HT1080 (cell line): Measurements from ENCODE around the gene MRPL51. TPM values are rescaled to one million over a fixed set of nuclear protein-coding genes. Genes with fewer than 3 reads are reported as not detected.
"Not testable (repeated sequence)": the region's sequence is repeated elsewhere in the genome, so short reads cannot be mapped to it uniquely, and the experiment has no call there.

Experiments
- DNase-seq: peaks from one replicate; pipeline ENCODE4 v3.0.0-alpha.2; 2015; ENCODE audit warnings: low read depth
- total RNA-seq: library from RNA; depleted of rRNA; stranded (reverse); fragments of >200 nt; shearing (Covaris generic); gene quantifications from 2 replicates; pipeline ENCODE4 v1.2.3, GENCODE V29; 2014

MRPL51 gene
- total RNA-seq, 1 experiment from 2014 or later: 241 TPM

DNA sequence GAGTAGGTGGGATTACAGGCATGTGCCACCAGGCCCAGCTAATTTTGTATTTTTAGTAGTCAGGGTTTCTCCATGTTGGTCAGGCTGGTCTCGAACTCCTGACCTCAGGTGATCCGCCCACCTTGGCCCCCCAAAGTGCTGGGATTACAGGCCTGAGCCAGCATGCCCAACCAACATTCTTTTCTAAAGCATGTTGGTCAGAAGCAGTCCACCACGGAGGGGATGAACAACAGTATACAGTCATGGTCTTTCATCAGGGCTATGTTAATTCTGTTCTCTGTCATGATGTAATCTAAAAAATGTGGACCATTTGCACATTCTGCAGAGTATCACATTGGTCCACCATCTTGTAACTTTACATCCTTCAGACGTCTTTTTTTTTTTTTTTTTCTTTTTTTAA, 3.6 kb downstream of the MRPL51 start:
- no peak for DNase-seq

DNA sequence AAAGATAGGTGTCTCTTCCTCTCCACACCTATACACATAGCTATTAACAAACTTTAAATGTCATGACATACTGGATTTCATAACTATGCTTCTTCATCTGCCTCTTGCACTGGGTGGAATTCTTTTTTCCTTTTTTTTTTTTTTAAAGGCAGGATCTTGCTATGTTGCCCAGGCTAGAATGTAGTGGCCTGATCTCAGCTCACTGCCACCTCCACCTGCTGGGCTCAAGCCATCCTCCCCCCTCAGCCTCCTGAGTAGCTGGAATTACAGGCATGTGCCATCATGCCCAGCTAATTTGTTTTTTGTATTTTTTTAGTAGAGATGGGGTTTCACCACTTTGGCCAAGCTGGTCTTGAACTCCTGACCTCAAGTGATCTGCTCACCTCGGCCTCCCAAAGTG, 4.8 kb downstream of the MRPL51 start:
- DNase-seq: no peak

DNA sequence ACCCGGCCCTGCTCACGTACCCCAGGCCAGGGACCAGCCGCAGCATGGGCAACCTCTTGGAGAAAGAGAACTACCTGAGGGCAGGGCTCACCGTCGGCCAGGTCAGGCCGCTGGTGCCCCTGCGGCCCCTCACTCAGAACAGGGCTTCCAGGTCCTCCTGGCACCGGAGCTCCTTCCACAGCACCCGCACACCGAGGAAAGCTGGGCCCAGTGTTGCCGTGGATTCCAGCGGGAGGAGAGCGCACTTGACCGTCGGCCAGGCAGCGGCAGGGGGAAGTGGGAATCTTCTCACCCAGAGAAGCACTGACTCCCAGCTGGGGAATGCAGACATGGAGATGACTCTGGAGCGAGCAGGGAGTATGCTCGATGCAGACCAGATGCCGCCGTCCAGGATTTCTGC, 14.6 kb downstream of the MRPL51 start:
- no peak for DNase-seq

DNA sequence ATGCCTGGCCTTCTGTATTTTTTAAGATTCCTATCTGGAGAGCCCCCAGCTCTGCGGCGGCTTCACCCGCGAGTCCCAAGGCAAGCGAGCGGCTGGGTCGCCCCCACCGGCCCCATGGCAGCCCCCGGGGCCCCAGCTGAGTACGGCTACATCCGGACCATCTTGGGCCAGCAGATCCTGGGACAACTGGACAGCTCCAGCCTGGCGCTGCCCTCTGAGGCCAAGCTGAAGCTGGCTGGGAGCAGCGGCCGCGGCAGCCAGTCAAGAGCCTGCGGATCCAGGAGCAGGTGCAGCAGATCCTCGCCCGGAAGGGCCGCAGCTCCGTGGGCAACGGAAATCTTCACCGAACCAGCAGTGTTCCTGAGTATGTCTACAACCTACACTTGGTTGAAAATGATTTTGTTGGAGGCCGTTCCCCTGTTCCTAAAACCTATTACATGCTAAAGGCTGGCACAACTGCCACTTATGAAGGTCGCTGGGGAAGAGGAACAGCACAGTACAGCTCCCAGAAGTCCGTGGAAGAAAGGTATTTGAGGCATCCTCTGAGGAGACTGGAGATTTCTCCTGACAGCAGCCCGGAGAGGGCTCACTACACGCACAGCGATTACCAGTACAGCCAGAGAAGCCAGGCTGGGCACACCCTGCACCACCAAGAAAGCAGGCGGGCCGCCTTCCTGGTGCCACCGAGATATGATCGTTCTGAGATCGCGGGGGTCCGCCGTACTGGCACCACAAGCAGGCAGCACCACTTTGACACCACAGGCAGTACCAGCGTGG, 15.3 kb downstream of the MRPL51 start:
- DNase-seq: not testable (repeated sequence)

DNA sequence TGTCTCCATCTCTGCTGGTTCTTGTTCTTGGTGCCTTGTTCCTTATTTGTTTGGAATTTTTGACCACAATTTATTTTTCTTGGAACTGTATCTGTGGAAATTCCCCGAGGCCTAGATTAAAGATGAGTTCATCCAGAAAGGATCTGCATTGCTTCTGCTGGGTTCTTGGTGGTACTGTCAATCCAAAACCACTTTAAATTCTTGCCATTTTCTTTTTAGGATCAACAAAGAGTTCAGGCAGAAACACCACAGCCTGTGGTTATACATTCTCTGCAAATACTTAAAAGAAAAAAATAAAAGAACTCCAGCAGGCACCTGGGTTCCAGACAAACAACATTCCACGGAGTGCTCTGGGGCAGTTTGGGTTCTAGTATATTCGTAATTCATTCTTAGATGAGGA, 16.6 kb downstream of the MRPL51 start:
- no peak for DNase-seq

DNA sequence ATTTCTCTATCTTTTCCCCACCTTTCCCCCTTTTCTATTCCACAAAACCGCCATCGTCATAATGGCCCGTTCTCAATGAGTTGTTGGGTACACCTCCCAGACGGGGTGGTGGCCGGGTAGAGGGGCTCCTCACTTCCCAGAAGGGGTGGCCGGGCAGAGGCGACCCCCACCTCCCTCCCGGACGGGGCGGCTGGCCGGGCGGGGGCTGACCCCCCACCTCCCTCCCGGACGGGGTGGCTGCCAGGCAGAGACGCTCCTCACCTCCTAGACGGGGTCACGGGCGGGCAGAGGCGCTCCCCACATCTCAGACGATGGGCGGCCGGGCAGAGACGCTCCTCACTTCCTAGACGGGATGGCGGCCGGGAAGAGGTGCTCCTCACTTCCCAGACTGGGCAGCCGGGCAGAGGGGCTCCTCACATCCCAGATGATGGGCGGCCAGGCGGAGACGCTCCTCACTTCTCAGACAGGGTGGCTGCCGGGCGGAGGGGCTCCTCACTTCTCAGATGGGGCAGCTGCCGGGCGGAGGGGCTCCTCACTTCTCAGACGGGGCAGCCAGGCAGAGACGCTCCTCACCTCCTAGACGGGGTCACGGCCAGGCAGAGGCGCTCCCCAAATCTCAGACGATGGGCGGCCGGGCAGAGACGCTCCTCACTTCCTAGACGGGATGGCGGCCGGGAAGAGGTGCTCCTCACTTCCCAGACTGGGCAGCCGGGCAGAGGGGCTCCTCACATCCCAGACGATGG, 17.7 kb downstream of the MRPL51 start:
- DNase-seq: not testable (repeated sequence)

DNA sequence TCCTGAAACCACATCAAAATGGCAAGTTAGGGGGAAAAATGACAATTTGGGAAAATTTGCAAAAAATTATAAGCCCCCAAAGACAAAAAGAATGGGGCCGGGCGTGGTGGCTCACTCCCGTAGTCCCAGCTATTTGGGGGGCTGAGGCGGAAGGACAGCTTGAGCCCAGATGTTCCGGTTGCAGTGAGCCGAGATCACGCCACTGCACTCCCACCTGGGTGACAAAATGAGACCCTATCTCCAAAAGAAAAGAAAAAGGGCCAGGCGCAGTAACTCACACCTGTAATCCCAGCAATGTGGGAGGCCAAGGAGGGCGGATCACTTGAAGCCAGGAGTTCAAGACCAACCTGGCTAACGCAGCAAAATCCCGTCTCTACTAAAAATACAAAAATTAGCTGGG, 20.6 kb downstream of the MRPL51 start:
- DNase-seq: no peak

DNA sequence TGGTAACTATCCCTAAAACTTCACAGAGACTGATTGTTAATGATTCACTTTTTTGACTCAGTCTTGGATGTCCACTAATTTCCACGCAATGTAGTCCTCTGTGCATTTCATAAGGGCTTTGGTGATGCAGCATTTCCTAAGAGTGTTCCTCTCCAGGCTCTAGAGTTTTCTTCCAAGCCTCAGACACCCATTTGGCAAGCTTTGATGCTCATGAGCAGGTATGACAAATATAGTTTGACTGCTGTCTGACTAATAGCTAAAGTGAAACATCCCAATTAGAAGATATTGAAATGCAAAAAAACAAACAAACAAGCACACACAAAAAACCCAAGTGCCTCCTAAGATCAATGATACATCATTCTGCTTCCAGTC, 21.1 kb downstream of the MRPL51 start:
- no peak for DNase-seq

DNA sequence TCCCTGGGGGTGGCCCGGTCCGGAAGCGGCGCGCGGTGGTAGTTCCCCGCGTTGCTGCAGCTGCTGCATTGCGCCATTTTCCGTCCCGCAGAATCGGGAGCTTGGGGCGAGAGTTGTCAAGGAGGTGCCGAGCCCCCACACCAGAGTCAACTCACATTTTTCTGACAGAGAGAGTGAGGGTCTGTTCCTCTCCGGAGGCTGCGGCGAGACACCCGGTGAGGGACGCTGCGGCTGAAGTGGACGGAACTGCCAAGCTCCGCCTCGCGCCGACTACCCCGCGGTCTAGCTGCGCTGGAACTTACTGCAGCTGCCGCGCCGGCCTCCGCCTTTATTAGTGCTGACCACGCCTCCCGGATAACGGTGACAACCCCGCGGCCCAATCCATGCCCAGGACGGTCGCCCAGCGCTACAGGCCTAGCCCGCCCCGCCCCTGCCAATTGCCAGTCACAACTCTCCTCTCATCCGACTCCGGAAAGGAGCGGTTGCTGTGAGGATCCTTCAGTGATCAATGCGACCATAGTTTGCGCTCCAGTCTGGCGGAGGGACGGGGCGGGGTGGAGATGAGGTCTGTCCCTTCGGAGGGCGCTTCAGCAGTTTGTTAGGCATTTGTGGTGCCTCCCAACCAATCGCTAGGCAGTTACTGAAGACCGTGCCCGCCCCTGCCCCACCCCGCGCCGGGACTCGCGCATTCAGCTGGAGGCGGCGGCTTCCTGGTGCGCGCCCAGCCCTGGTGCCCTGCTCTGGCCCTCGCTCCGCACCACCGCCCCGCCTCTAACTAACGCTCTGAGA, 22.5 kb downstream of the MRPL51 start, which contains the start of gene VAMP1:
TSS of gene VAMP1 (minus strand) at position 303 of the 789 bp plus-strand sequence. CDS start at position 157, 146 bp downstream.
- peak; percentile 98 for DNase-seq

DNA sequence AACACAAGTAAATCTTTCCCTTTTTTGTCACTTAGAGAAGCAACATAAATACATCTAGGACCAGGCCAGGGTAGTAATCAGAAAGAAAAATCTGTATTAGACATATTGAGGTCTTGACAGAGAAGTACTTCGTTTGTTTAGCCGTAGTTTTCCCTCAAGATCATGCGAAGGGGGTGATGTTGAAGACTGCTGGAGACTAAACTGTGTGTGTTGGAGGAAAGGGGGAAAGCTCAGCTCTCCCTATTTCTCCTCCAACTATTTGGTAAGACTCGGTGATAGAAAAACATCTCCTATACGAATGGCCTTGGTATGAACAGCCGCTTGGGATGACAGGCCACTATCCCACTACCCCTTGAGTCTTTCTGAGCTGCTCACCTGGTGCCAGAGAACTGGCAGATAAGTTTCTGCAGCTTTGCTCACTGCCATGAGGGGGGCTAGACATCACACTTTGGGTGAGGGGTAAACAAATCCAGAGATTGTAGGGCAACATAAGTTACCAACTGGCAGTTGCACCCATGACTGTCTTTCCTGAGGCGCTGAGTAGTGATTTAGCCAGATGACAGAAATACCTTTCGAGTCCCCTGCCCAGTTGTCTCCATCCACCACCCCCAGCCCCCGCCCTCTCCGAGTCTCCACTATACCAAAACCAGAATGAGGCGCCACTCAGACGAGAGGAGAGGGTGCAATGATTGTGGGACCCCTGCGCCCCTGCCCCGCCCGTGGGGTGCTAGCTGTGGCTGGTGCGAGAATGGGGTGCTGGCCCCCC, 23.3 kb downstream of the MRPL51 start:
- DNase-seq: no peak

DNA sequence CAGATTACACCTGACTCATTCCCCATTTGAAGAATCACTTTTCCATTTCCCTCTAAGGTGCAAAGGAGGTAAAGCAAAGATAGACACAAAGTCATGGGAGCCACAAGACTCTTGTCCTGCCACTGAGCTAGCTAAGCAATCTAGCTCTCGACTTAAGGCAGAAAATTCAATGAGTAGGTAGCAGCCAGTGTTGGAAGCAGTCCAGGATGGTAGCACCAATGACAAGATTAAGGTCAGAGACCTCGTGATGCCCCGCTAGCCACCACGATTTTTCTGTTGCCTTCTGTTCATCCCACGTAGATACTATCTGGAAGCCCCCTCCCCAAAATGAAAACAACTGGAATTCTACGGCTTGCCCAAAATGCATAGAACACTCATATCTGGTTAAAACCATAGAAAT, 24.0 kb downstream of the MRPL51 start:
- no peak for DNase-seq

DNA sequence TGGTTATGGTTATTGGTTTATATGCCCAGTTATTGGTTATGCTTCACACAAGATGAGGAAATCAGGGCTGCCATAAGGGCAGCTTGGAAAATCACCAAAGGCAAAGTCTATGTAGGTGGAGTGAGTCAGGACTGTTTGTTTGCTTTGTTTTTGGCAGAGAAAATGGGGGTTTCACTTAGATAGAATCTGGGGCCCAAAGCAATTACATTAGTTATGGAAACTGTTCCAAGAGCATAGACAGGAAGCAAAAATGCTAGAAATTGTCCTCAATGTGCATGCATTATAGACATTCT, 24.8 kb downstream of the MRPL51 start:
- DNase-seq: no peak

DNA sequence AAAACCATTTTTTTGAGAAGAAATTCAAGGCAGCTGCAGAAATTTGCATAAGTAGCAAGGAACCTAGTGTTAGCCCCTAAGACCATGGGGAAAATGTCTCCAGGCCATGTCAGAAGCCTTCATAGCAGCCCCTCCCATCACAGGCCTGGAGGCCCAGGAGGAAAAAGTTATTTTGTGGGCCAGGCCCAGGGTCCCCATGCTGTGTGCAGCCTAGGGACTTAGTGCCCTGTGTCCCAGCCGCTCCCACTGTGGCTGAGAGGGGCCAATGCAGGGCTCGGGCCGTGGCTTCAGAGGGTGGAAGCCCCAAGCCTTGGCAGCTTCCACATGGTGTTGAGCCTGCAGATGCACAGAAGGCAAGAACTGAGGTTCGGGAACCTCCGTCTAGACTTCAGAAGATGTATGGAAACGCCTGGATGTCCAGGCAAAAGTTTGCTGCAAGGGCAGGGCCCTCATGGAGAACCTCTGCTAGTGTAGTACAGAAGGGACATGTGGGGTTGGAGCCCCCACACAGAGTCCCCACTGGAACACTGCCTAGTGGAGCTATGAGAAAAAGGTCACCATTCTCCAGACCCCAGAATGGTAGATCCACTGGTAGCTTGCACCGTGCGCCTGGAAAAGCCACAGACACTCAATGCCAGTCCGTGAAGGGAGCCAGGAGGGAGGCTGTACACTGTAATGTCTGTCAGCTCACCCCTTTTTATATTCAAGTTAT, 25.3 kb downstream of the MRPL51 start:
- DNase-seq: not testable (repeated sequence)

DNA sequence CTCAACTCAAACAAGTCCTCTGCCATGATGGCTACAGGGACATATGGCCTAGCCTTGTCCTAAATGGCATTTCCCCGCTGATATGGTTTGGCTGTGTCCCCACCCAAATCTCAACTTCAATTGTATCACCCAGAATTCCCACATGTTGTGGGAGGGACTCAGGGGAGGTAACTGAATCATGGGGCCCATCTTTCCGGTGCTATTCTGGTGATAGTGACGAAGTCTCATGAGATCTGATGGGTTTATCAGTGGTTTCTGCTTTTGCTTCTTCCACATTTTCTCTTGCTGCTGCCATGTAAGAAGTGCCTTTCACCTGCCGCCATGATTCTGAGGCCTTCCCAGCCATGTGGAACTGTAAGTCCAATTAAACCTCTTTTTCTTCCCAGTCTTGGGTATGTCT, 26.3 kb downstream of the MRPL51 start:
- not testable (repeated sequence) for DNase-seq

DNA sequence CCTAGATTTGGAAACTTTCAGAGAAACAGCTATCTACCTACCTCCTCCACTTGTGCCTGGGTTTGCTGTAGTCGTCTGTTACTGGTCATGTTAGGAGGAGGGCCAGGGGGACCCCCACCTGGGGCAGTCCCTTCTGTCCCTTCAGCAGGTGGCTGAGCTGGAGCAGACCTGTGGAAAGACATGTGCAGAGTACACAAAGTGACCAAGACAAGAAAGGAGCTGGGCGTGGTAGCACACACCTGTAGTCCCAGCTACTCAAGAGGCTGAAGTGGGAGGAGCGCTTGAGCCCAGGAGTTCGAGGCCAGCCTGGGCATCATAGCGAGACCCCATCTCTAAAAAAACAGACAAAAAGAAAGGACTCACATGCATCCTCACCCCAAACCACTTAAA, 26.9 kb downstream of the MRPL51 start:
- DNase-seq: no peak

DNA sequence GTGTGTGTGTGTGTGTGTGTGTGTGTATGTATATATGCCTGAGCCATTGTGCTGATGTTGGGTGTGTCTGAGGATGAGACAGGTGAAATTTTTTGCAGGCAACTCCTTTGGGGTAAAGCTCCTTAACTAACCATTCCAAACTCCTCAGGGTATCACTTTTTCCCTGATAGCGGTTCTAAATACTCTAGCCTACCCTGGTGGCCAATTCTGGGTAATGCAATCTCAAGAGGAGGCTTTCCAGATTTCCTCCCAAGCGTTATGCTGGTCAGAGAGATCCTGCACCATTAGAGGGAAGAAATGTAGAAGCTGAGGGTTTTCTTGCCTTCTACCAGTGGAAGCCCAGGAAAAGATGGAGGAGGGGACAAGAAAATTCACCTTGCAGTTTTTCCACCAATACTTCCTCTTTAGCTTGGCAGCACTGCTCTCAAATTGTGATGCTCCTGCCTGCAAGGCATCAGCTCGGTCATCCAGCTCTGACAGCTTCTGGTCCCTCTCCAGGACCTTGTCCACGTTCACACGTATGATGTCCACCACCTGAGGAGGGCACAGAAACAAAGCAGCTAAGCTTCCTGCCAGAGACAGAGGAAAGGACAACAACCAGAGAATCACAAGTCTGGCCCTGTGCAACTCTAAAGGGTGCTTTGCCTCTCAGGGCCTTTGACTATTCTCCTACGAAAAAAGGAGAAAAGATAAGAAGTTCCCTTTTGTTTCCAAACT, 27.4 kb downstream of the MRPL51 start:
- DNase-seq: peak; percentile 56

DNA sequence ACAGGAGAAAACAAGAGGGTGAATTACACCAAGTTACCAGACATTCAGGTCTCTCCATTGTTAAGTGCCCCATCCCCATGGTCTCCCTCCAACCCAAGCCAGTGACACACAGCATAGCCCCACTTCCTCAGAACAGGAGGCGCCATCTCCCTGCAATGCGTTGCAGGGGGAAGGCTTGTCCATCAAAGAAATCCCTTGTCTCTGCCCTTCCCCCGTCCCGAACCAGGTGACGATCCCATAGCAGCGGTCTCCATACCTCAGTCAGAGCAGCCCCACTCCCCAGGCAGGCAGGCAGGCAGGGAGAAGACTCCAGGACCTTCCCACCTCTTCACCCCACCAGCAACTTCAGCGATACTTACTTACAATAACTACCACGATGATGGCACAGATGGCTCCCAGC, 28.5 kb downstream of the MRPL51 start:
- no peak for DNase-seq

DNA sequence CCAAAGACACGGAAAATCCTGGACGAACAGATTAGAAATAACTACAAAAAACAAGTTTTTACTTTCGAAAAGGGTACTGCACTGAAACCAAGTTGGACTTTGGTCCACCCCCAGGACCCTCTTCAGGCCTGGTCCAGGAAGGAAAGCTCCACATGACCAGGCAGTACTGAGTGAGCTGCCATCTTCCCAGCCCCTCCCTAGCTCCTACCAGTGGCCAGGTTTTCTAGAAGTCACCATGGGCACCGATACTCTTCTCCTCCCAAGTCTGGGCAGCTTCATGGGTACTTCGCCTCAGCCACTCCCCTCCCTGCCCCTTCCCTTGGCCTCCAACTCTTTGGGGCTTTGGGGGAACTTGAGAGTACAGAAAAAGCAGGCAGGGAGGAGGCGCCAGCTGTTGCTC, 29.2 kb downstream of the MRPL51 start:
- no peak for DNase-seq

DNA sequence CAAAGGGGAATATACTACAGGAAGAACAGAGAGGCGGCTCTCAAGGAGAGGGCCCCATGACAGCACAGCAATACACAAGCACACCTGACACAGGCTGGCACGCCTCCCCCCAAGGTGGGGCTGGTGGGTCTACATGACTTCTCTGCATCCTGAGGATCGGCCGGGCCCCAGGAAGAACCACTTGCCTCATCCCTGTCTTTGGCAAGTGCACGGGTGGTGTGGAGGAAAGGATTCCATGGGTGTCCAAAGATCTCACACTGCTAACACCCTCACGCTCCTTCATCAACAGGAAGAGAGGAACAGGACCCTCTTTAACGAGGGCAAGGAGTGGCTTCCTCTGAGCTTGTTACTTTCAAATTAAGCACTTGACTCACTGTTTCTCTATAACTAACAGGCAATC, 29.8 kb downstream of the MRPL51 start:
- DNase-seq: no peak
